GM18858 (cell line): ENCODE measurements around the gene FAM90A26.
"Not testable (repeated sequence)": the region's sequence is repeated elsewhere in the genome, so short reads cannot be mapped to it uniquely, and the experiment has no call there.

Experiments
- ATAC-seq: cut with Tn5 transposase; IDR thresholded peaks from one replicate; pipeline ENCODE4 v1.9.1; 2021; ENCODE audit not compliant: unreplicated experiment

FAM90A26 gene

GRCh38 chr4:9155101-9155886, 14.9 kb upstream of the FAM90A26 start:
- not testable (repeated sequence) for ATAC-seq

GRCh38 chr4:9158392-9158791, 11.8 kb upstream of the FAM90A26 start:
- ATAC-seq, result not testable (repeated sequence)

- ATAC-seq, result not testable (repeated sequence)
Observed at GRCh38 chr4:9160046-9160445, 10.2 kb upstream of the FAM90A26 start.

GRCh38 chr4:9165990-9166389, 4.2 kb upstream of the FAM90A26 start:
- ATAC-seq, result not testable (repeated sequence)

GRCh38 chr4:9210357-9210756, 40.1 kb downstream of the FAM90A26 start, which contains the start of gene USP17L10:
Gene USP17L10, plus strand, starts transcription at chr4:9210657. Its CDS starts 0 bp downstream, at chr4:9210657.
- ATAC-seq, result not testable (repeated sequence)

- not testable (repeated sequence) for ATAC-seq
Observed at GRCh38 chr4:9214701-9215100, 44.5 kb downstream of the FAM90A26 start.

- not testable (repeated sequence) for ATAC-seq
Observed at GRCh38 chr4:9215105-9215504, 44.9 kb downstream of the FAM90A26 start, which contains the start of gene USP17L11. Gene USP17L11, plus strand, starts transcription at chr4:9215405. Its CDS starts 0 bp downstream, at chr4:9215405.

GRCh38 chr4:9219852-9220251, 49.6 kb downstream of the FAM90A26 start, which contains the start of gene USP17L12:
Gene USP17L12, plus strand, starts transcription at chr4:9220152. Its CDS starts 0 bp downstream, at chr4:9220152.
- ATAC-seq, result not testable (repeated sequence)

GRCh38 chr4:9224596-9224995, 54.4 kb downstream of the FAM90A26 start, which contains the start of gene USP17L13:
Gene USP17L13, plus strand, starts transcription at chr4:9224896. Its CDS starts 0 bp downstream, at chr4:9224896.
- not testable (repeated sequence) for ATAC-seq
